Erythroblast (primary cell): Measurements from ENCODE around the gene PDZK1IP1.

Source experiments
- GATA1 ChIP-seq: IDR thresholded peaks from 2 replicates; pipeline ENCODE4 v1.6.1; 2011; ENCODE audit warnings: low read depth, mild to moderate bottlenecking, control low read depth, low read length, moderate library complexity
- POLR2A ChIP-seq: IDR thresholded peaks from 2 replicates; pipeline ENCODE4 v1.6.1; 2011; ENCODE audit warnings: mild to moderate bottlenecking, low read length

DNA sequence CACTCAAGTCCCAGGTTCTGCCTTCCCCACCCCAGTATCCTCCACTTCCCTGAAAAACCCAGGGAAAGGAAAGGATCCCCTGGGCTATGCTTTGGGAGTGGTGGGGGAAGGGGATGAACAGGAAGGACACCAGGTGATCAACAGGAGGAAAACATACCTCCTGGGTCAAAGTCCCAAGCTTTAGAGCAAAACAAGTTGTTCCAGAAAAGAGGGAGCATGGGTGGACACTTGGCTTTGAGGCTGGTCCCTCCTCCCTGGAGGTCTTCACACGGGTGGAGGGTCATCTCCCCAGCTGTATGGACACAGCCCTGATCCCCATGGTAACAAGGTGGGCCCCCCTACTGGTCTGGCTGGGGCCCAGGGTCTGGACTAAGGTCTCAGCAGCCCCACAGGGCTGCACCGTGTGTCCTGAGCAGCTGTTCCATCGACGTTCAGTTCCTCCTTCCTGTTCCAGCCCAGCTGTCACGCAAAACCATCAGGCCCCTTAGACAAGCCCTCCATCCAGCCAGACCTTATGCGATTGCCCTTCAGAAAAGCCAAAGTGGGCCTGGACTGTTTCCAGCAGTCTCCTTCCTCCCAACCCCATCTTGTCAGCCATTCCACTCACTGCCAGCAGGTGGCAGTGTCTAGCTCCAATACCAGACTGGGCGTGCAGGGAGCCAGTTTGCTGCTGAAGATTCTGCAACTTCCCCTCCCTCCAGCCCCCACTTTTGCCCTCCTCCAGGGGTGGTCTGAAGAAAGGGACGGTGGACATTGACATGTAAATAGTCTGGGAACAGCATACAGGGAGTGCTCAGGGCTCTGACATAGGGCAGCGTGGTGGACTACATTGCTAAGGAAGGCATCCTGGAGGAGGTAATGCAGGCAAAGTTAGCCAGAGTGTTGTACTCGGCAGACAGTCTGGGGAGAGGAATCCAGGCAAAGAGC is 2.9 kb upstream of the PDZK1IP1 start:
- TF ChIP-seq POLR2A (no peak), GATA1 (no peak)
